ENCODE data around the gene CA5A.
"Not testable (repeated sequence)": the region's sequence is repeated elsewhere in the genome, so short reads cannot be mapped to it uniquely, and the experiment has no call there.

The CA5A gene

GRCh38 chr16:87897521-87898505 is 38.5 kb downstream of the CA5A start:
- no peak for TF ChIP-seq JUND (IDR thresholded peaks at IDR 0.05; ENCODE audit: low read depth)
- in situ Hi-C loops (cut with HindIII; ENCODE audit: low pct_unique_long_range_greater_than_20kb, low sequenced_read_pairs) = no loop called here
- DNase-seq (ENCODE audit: low read depth in 1 of 2, low spot score in 1 of 2) = no peak

- in situ Hi-C loops (cut with HindIII; ENCODE audit: low pct_unique_long_range_greater_than_20kb, low sequenced_read_pairs); DNase-seq (ENCODE audit: low read depth in 1 of 2, low spot score in 1 of 2): not testable (repeated sequence)
These were observed 39.3 kb downstream of the CA5A start for GRCh38 chr16:87896924-87897520.

- in situ Hi-C loops (cut with HindIII; ENCODE audit: low pct_unique_long_range_greater_than_20kb, low sequenced_read_pairs); DNase-seq (ENCODE audit: low read depth in 1 of 2, low spot score in 1 of 2): not testable (repeated sequence)
These were observed 40.0 kb downstream of the CA5A start for GRCh38 chr16:87896176-87896890.

- in situ Hi-C loops (cut with HindIII; ENCODE audit: low pct_unique_long_range_greater_than_20kb, low sequenced_read_pairs) = no loop called here
- TF ChIP-seq JUND (IDR thresholded peaks at IDR 0.05; ENCODE audit: low read depth) = no peak
- no peak for DNase-seq (ENCODE audit: low read depth in 1 of 2, low spot score in 1 of 2)
These were observed 40.6 kb downstream of the CA5A start for GRCh38 chr16:87895641-87896141.

- DNase-seq (ENCODE audit: low read depth in 1 of 2, low spot score in 1 of 2); in situ Hi-C loops (cut with HindIII; ENCODE audit: low pct_unique_long_range_greater_than_20kb, low sequenced_read_pairs): not testable (repeated sequence)
These were observed 42.3 kb downstream of the CA5A start for GRCh38 chr16:87894005-87894404.

GRCh38 chr16:87891764-87892163 is 44.6 kb downstream of the CA5A start:
- DNase-seq (ENCODE audit: low read depth in 1 of 2, low spot score in 1 of 2) = no peak
- no peak for TF ChIP-seq JUND (IDR thresholded peaks at IDR 0.05; ENCODE audit: low read depth)
- in situ Hi-C loops (cut with HindIII; ENCODE audit: low pct_unique_long_range_greater_than_20kb, low sequenced_read_pairs) = no loop called here

GRCh38 chr16:87889762-87890161 is 46.6 kb downstream of the CA5A start:
- DNase-seq (ENCODE audit: low read depth in 1 of 2, low spot score in 1 of 2) = peak in 1 of 2 experiments; percentile 64
- in situ Hi-C loops (cut with HindIII; ENCODE audit: low pct_unique_long_range_greater_than_20kb, low sequenced_read_pairs) = not testable (repeated sequence)

- in situ Hi-C loops (cut with HindIII; ENCODE audit: low pct_unique_long_range_greater_than_20kb, low sequenced_read_pairs); DNase-seq (ENCODE audit: low read depth in 1 of 2, low spot score in 1 of 2): not testable (repeated sequence)
These were observed 48.0 kb downstream of the CA5A start for GRCh38 chr16:87888346-87888745.

GRCh38 chr16:87887931-87888330 is 48.4 kb downstream of the CA5A start:
- DNase-seq (ENCODE audit: low read depth in 1 of 2, low spot score in 1 of 2); in situ Hi-C loops (cut with HindIII; ENCODE audit: low pct_unique_long_range_greater_than_20kb, low sequenced_read_pairs): not testable (repeated sequence)

GRCh38 chr16:87885371-87885967 is 50.9 kb downstream of the CA5A start:
- DNase-seq (ENCODE audit: low read depth in 1 of 2, low spot score in 1 of 2) = peak in 1 of 2 experiments; percentile 93
- in situ Hi-C loops (cut with HindIII; ENCODE audit: low pct_unique_long_range_greater_than_20kb, low sequenced_read_pairs) = not testable (repeated sequence)

- DNase-seq (ENCODE audit: low read depth in 1 of 2, low spot score in 1 of 2) = no peak
- in situ Hi-C loops (cut with HindIII; ENCODE audit: low pct_unique_long_range_greater_than_20kb, low sequenced_read_pairs) = no loop called here
- no peak for TF ChIP-seq JUND (IDR thresholded peaks at IDR 0.05; ENCODE audit: low read depth)
These were observed 53.8 kb downstream of the CA5A start for GRCh38 chr16:87882436-87883019.
